Endodermal cell (in vitro differentiated cells): ENCODE results near the gene MEIOB. TPM values are rescaled to one million over a fixed set of nuclear protein-coding genes. Genes with fewer than 3 reads are reported as not detected.

Experiments used
- DNase-seq: peaks from one replicate; pipeline ENCODE4 v3.0.0-alpha.2; 2017
- H3K27ac ChIP-seq: 2 replicates; pipeline ENCODE4 v1.5.1; 2013; ENCODE audit warnings: mild to moderate bottlenecking, low read depth, low read length, moderate library complexity
- H3K27me3 ChIP-seq: 2 replicates; pipeline ENCODE4 v1.6.1; 2013; ENCODE audit warnings: mild to moderate bottlenecking, low read length, moderate library complexity; ENCODE audit not compliant: insufficient read depth, control insufficient read depth, poor library complexity, severe bottlenecking
- H3K36me3 ChIP-seq: 2 replicates; pipeline ENCODE4 v1.7.0; 2013; ENCODE audit warnings: mild to moderate bottlenecking, low read length, moderate library complexity; ENCODE audit not compliant: control insufficient read depth, insufficient read depth
- H3K4me1 ChIP-seq: one replicate; pipeline ENCODE4 v1.7.0; 2013; ENCODE audit warnings: low read length; ENCODE audit not compliant: control insufficient read depth, insufficient read depth
- H3K4me3 ChIP-seq: 2 replicates; pipeline ENCODE4 v1.5.1; 2013; ENCODE audit warnings: mild to moderate bottlenecking, low read length, moderate library complexity
- H3K9ac ChIP-seq: 2 replicates; pipeline ENCODE4 v1.6.1; 2013; ENCODE audit warnings: mild to moderate bottlenecking, low read length, moderate library complexity; ENCODE audit not compliant: poor library complexity, severe bottlenecking; ENCODE audit errors: extremely low read depth
- H3K9me3 ChIP-seq: 2 replicates; pipeline ENCODE4 v1.6.1; 2013; ENCODE audit warnings: mild to moderate bottlenecking, low read length, moderate library complexity; ENCODE audit not compliant: control insufficient read depth
- H3K27ac Mint-ChIP-seq: 2 replicates; pipeline ENCODE4 v1.8.0; 2020; ENCODE audit warnings: mixed read lengths
- H3K27me3 Mint-ChIP-seq: 2 replicates; pipeline ENCODE4 v1.8.0; 2021; ENCODE audit warnings: mild to moderate bottlenecking, mixed read lengths; ENCODE audit not compliant: insufficient read depth
- H3K36me3 Mint-ChIP-seq: 2 replicates; pipeline ENCODE4 v1.8.0; 2020; ENCODE audit warnings: low read depth, mixed read lengths
- H3K4me1 Mint-ChIP-seq: 2 replicates; pipeline ENCODE4 v1.8.0; 2020; ENCODE audit warnings: mixed read lengths
- H3K4me3 Mint-ChIP-seq: 2 replicates; pipeline ENCODE4 v1.8.0; 2020; ENCODE audit warnings: mild to moderate bottlenecking, moderate library complexity, mixed read lengths
- H3K9me3 Mint-ChIP-seq: 2 replicates; pipeline ENCODE4 v1.8.0; 2020; ENCODE audit warnings: mild to moderate bottlenecking, mixed read lengths
- CTCF ChIP-seq: fragments of 200-600 bp; sonication (generic); conservative IDR thresholded peaks from 2 replicates; pipeline ENCODE4 v1.5.0; 2021; ENCODE audit warnings: antibody characterized with exemption, mild to moderate bottlenecking
- WGBS, 2 experiments: methylation state at CpG; one replicate each; pipeline versions ENCODE4 v1.1.5 to v1.1.7; 2013; ENCODE audit warnings: missing lambda C conversion rate in 2 of 2, mixed read lengths in 1 of 2; ENCODE audit not compliant: insufficient coverage in 1 of 2, insufficient read length in 1 of 2; 5-methylcytosine and 5-hydroxymethylcytosine counted together
- total RNA-seq, 2 donors: library from RNA; stranded (reverse); fragmentation: NEBNext Ultra II Directional in 1 of 2; extraction: Animal tissue kit (Norgen Biotek cat#: 25700) in 1 of 2; gene quantifications; 2 replicates in 1 of 2; 3 replicates in 1 of 2; pipeline ENCODE4 v1.2.1, GENCODE V29; 2021

MEIOB gene
- total RNA-seq, 2 donors from 2014 or later, result not detected

DNA sequence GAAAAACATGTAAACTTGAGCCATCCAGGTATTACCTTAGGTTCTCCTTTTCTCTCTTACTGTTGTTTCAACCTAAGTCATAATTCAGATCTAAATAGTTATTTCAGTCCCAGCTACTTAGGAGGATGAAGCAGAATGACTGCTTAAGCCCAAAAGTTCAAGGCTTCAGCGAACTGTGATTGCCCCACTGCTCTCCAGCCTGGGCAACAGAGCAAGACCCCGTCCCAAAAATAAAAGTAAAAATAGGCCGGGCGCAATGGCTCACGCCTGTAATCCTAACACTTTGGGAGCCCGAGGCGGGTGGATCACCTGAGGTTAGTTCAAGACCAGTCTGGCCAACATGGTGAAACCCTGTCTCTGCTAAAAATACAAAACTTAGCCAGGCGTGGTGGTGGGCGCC, 9.6 kb downstream of the MEIOB start:
- Histone ChIP-seq H3K9me3 (no peaks in the 10 kb centered on the region), H3K4me3 (no peak overlapping the region), H3K4me1 (no peaks in the 10 kb centered on the region), H3K36me3 (no peaks in the 10 kb centered on the region), H3K27me3 (peaks cover 69% of the 10 kb centered on the region), H3K27ac (no peak overlapping the region), H3K9ac (no peak overlapping the region)
- no peaks in the 10 kb centered on the region for H3K9me3 Mint-ChIP-seq
- no peak overlapping the region for H3K27ac Mint-ChIP-seq
- 60 to 83% methylated on average over 1 to 9 of the region's 9 CpGs for WGBS, 2 experiments
- no peak for TF ChIP-seq CTCF
- no peak for DNase-seq
- peaks cover 4% of the 10 kb centered on the region for H3K4me1 Mint-ChIP-seq
- H3K4me3 Mint-ChIP-seq, result no peak overlapping the region
- no peaks in the 10 kb centered on the region for H3K36me3 Mint-ChIP-seq
- H3K27me3 Mint-ChIP-seq, result peaks cover 56% of the 10 kb centered on the region

GRCh38 chr16:1861730-1862129, 10.2 kb downstream of the MEIOB start:
- peaks cover 70% of the 10 kb centered on the region for H3K27me3 ChIP-seq
- H3K4me3 ChIP-seq, result no peak overlapping the region
- no peak overlapping the region for H3K9ac ChIP-seq
- DNase-seq, result no peak
- Mint-ChIP-seq H3K27me3 (peaks cover 63% of the 10 kb centered on the region), H3K4me3 (no peak overlapping the region), H3K27ac (no peak overlapping the region), H3K4me1 (peaks cover 4% of the 10 kb centered on the region), H3K9me3 (no peaks in the 10 kb centered on the region), H3K36me3 (no peaks in the 10 kb centered on the region)
- H3K36me3 ChIP-seq, result no peaks in the 10 kb centered on the region
- H3K4me1 ChIP-seq, result no peaks in the 10 kb centered on the region
- H3K9me3 ChIP-seq, result no peaks in the 10 kb centered on the region
- no peak overlapping the region for H3K27ac ChIP-seq
- no peak for TF ChIP-seq CTCF
- WGBS, 2 experiments, result 73 to 76% methylated on average over 4 to 5 of the region's 5 CpGs

DNA sequence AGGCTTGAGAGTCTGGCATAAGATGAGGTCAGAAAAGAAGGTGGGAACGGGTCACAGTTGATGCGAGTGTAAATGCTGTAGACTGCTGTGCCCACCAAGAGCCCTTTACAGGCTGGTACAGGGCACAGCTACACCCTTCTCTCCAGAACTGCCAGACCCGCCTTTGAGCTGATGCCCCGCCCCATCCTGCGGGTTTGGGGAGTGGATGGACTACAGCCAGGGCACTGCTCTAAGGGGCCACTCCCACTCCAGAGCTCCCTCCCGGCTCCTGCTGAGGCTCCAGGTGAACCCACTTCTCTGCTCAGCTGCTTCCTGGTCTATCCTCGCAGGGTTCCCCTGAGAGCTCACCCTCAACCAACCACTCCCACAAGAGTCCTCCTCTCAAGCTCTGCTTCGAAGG, 12.3 kb downstream of the MEIOB start:
- no peak for TF ChIP-seq CTCF
- Histone ChIP-seq H3K4me3 (no peak overlapping the region), H3K36me3 (no peaks in the 10 kb centered on the region), H3K27ac (no peak overlapping the region), H3K4me1 (no peaks in the 10 kb centered on the region), H3K9me3 (no peaks in the 10 kb centered on the region), H3K27me3 (peaks cover 70% of the 10 kb centered on the region), H3K9ac (no peak overlapping the region)
- Mint-ChIP-seq H3K36me3 (no peaks in the 10 kb centered on the region), H3K4me3 (no peak overlapping the region), H3K9me3 (no peaks in the 10 kb centered on the region), H3K27me3 (peaks cover 64% of the 10 kb centered on the region), H3K4me1 (peaks cover 4% of the 10 kb centered on the region), H3K27ac (no peak overlapping the region)
- 42% methylated on average over 7 of the region's 8 CpGs; no CpG with 5 or more reads in 1 of the 2 experiments for WGBS, 2 experiments
- peak; percentile 60 for DNase-seq
